Left ventricle myocardium superior (tissue), 1 donor: Measurements from ENCODE around the gene FCER2. TPM values are rescaled to one million over a fixed set of nuclear protein-coding genes. Genes with fewer than 3 reads are reported as not detected.

ENCODE experiments used
- ATAC-seq: fragments of 200-7000 bp; cut with Tn5 transposase; one replicate; pipeline ENCODE4 v1.9.1; 2020; ENCODE audit warnings: mild to moderate bottlenecking, moderate library complexity
- DNase-seq: peaks from one replicate; pipeline ENCODE4 v3.0.0-alpha.2; 2020
- intact Hi-C: fragments of 100-400 bp; cut with micrococcal nuclease; formaldehyde crosslinking; loops from one replicate; pipeline ENCODE4 v1.11.0; 2022
- total RNA-seq: library from RNA; stranded (reverse); fragmentation: NEBNext Ultra II Directional; extraction: Animal tissue kit (Norgen Biotek cat#: 25700); gene quantifications from one replicate; pipeline ENCODE4 v1.2.1, GENCODE V29; 2021
- donor health status: DM: no; HTN: yes; CAD: no; lungs with severe emphysema.

Gene FCER2
- total RNA-seq, 1 donor from 2014 or later, result 0.17 TPM

- no peak for DNase-seq
- intact Hi-C loops, result no loop called here
- no peak for ATAC-seq
Measured at GRCh38 chr19:7641290-7642276, 60.3 kb downstream of the FCER2 start.

- no peak for DNase-seq
- no peak for ATAC-seq
- intact Hi-C loops, result no loop called here
Measured at GRCh38 chr19:7640803-7641202, 61.1 kb downstream of the FCER2 start.

GRCh38 chr19:7639863-7640348 is 62.0 kb downstream of the FCER2 start:
- DNase-seq, result no peak
- intact Hi-C loops, result no loop called here
- ATAC-seq, result no peak

DNA sequence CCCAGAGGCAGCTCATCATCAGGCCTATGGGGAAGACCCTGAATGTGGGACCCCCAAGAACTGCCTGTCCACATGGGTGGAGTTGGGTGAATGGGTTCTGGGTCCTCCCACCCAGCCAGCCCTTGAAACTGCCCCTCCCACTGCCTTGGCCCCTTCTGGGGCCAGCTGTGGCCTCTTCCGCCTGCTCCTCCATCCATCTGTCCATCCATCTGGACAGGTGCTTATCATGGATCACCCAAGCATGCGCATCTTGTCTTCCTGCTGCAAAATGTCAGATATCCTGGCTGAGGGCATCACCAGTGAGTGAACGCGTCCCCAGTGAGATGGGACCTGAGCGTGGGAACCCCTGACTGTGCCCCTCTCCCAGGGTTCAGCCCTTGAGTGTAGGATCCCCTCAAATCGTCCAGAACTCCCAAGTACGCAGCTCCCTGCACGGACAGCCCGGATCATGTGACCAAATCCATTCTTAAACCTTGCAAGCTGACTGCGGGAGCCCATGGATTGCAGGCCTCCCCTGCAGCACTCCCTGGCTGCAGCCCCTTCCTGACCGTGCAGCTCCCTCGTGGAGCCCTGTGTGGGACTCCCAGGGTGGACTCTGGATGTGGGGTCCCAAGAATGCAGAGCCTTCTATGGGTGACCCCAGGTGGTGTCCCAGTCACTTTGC is 63.0 kb downstream of the FCER2 start:
- intact Hi-C loops, result no loop called here
- DNase-seq, result no peak
- ATAC-seq, result no peak

Other genes starting within 250 kb of the FCER2 start
- 0.84 TPM for gene PEX11G, start 213.1 kb downstream of the FCER2 start, total RNA-seq
- 101 TPM for gene ZNF358, start 186.0 kb downstream of the FCER2 start, total RNA-seq
- gene MCOLN1, start 179.5 kb downstream of the FCER2 start, total RNA-seq, result 18.5 TPM
- 55.6 TPM for gene PNPLA6, start 166.4 kb downstream of the FCER2 start, total RNA-seq
- 2.6 TPM for gene CAMSAP3, start 106.3 kb downstream of the FCER2 start, total RNA-seq
- 27.5 TPM for gene XAB2, start 72.6 kb downstream of the FCER2 start, total RNA-seq
- 206 TPM for gene PET100, start 72.3 kb downstream of the FCER2 start, total RNA-seq
- 6.5 TPM for gene PCP2, start 68.4 kb downstream of the FCER2 start, total RNA-seq
- gene STXBP2, start 65.0 kb downstream of the FCER2 start, total RNA-seq, result 9.7 TPM
- not detected for gene RETN, start 33.1 kb downstream of the FCER2 start, total RNA-seq
- gene MCEMP1, start 25.0 kb downstream of the FCER2 start, total RNA-seq, result 0.72 TPM
- 111 TPM for gene TRAPPC5, start 21.3 kb downstream of the FCER2 start, total RNA-seq
- 0.42 TPM for gene CLEC4G, start 30.0 kb upstream of the FCER2 start, total RNA-seq
- gene CD209, start 45.4 kb upstream of the FCER2 start, total RNA-seq, result 10.0 TPM
- not detected for gene CLEC4M, start 61.1 kb upstream of the FCER2 start, total RNA-seq
- 23.5 TPM for gene EVI5L, start 128.1 kb upstream of the FCER2 start, total RNA-seq
- gene PRR36, start 172.3 kb upstream of the FCER2 start, total RNA-seq, result 0.15 TPM
- gene LRRC8E, start 186.4 kb upstream of the FCER2 start, total RNA-seq, result 3.1 TPM
- gene MAP2K7, start 201.7 kb upstream of the FCER2 start, total RNA-seq, result 30.4 TPM
- 11.4 TPM for gene TGFBR3L, start 212.7 kb upstream of the FCER2 start, total RNA-seq
- 9.7 TPM for gene SNAPC2, start 218.2 kb upstream of the FCER2 start, total RNA-seq
- 0.20 TPM for gene CTXN1, start 224.0 kb upstream of the FCER2 start, total RNA-seq
- gene TIMM44, start 241.5 kb upstream of the FCER2 start, total RNA-seq, result 115 TPM